GM18498 (cell line): ENCODE measurements around the gene GOLGA8F.
"Not testable (repeated sequence)": the region's sequence is repeated elsewhere in the genome, so short reads cannot be mapped to it uniquely, and the experiment has no call there.

Experiments used
- ATAC-seq: cut with Tn5 transposase; IDR thresholded peaks from one replicate; pipeline ENCODE4 v1.9.1; 2021; ENCODE audit warnings: mild to moderate bottlenecking, moderate library complexity; ENCODE audit not compliant: unreplicated experiment

GOLGA8F gene, protein sequence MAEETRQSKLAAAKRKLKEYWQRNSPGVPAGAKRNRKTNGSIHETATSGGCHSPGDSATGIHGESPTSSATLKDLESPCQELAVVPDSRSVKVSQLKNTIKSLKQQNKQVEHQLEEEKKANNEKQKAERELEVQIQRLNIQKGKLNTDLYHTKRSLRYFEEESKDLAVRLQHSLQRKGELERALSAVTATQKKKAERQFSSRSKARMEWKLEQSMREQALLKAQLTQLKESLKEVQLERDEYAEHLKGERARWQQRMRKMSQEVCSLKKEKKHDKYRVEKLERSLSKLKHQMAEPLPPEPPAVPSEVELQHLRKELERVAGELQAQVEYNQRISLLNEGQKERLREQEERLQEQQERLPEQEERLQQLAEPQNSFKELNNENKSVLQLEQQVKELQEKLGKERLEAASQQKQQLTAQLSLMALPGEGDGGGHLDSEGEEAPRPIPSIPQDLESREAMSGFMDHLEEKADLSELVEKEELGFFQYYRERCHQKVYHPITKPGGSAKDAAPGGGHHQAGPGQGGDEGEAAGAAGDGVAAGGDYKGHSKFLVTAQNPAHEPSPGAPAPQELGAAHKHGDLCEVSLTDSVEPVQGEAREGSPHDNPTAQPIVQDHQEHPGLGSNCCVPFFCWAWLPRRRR

DNA sequence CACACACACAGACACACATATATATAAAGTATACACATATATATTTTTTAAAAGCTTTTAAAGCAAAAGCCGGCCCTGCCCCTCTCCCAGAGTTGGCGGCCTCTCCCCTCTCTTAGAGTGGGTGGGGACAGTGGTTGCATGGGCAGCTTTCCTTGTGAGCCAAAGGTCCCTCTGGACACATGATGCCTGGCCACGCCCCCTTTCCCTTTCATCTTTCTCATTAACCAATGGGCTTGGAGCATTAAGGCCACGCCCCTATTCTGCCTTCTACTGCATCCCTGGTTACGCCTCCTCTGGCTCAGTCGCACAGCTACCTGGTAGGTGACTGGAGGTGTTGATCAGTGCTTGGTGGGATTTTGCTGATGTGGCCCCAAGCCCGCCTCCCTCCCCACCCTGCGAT lies at the start of gene GOLGA8F:
Gene GOLGA8F (plus strand): TSS at position 301 of the 400 bp plus-strand sequence. CDS start 98 bp downstream, at position 399.
- ATAC-seq: not testable (repeated sequence)

DNA sequence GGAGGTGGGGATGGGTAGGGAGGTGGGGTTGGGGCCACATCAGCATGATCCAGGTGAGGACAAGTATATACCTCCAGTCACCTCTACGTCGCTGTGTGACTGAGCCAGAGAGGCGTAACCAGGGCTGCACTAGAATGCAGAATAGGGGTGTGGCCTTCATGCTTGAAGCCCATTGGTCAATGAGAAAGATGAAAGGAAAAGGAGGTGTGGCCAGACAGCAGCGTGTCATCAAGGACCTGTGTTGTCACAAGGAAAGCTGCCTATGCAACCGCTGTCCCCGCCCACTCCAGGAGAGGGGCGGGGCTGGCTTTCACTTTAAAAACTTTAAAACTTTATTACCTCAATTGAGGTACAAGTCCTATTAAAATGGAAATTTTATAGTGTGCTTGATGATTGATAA lies 20.5 kb upstream of the GOLGA8F start, which contains the start of gene GOLGA6L24:
Gene GOLGA6L24 (minus strand): TSS at position 101 of the 400 bp plus-strand sequence. CDS start 61 bp downstream, at position 40.
- ATAC-seq: not testable (repeated sequence)

DNA sequence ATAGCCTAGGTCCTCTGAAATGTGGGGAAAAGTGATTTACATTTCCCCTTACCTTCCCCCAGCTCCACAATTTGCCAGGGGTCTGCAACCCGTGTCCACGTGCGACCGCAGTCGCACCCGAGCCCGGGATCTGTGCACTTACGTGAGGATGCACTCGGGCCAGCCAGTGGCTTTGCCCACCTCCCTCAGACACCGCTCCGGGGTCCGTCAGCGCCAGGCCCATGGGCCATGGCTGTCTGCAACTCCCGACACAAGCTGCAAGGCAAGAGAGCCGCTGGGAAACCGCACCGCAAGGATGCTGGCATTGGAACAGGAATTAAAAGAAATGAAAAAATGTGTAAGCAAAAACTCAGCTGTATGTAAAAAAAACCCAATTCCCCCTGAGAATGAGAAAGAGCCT lies 13.0 kb upstream of the GOLGA8F start:
- not testable (repeated sequence) for ATAC-seq

- ATAC-seq: not testable (repeated sequence)
Observed at GRCh38 chr15:28380053-28380452, 1.6 kb downstream of the GOLGA8F start.

GRCh38 chr15:28396022-28396421 lies 17.6 kb downstream of the GOLGA8F start:
- not testable (repeated sequence) for ATAC-seq

DNA sequence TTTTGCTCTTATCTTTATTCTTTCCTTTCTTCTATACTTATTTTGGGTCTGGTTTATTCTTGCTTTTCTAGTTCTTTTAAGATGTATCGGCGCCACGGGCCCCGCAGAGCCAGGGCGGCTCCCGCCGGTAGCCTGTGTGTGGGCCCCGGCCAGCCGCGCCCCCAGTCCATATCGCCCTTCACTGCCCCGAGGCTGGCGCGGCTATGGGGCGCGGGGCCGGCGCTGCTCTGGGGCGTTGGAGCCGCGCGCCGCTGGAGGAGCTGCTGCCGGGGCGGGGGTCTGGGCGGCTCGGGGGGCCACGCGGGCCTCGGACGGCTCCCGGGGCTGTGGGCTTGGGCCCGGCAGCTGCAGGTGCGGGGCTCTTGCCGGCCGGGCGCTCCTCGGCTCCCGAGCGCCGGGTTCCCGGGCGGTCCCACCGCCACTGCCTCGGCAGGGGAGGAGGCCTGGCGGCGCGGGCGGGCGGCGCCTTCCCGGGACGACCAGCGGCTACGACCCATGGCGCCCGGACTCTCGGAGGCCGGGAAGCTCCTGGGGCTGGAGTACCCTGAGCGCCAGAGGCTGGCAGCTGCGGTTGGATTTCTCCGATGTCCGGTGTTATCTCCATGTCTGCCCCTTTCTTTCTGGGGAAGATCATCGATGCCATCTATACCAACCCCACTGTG lies 24.4 kb downstream of the GOLGA8F start:
- ATAC-seq: not testable (repeated sequence)

GRCh38 chr15:28420470-28420869 lies 42.0 kb downstream of the GOLGA8F start:
- not testable (repeated sequence) for ATAC-seq

- not testable (repeated sequence) for ATAC-seq
Observed at GRCh38 chr15:28435594-28435993, 57.1 kb downstream of the GOLGA8F start.
